Sigmoid colon (tissue), 7 donors: Measurements from ENCODE around the gene SLC36A2. TPM values are rescaled to one million over a fixed set of nuclear protein-coding genes. Genes with fewer than 3 reads are reported as not detected.

ENCODE experiments used
- DNase-seq: peaks from one replicate; pipeline ENCODE4 v3.0.0-alpha.2; 2019
- H3K27ac ChIP-seq, 4 donors: fragments of 200-600 bp; sonication (generic); one replicate each; pipeline ENCODE4 v1.5.1; 2016 to 2019; ENCODE audit warnings: mild to moderate bottlenecking in 1 of 4
- H3K27me3 ChIP-seq, 3 donors: fragments of 200-600 bp; sonication (generic); one replicate each; pipeline ENCODE4 v1.5.1; 2019; ENCODE audit warnings: mild to moderate bottlenecking in 1 of 3
- H3K36me3 ChIP-seq, 4 donors: fragments of 200-600 bp; sonication (generic); one replicate each; pipeline ENCODE4 v1.5.1; 2016 to 2019
- H3K4me1 ChIP-seq, 4 donors: fragments of 200-600 bp; sonication (generic); one replicate each; pipeline ENCODE4 v1.5.1; 2017 to 2019
- H3K4me3 ChIP-seq, 4 donors: fragments of 200-600 bp; sonication (generic); one replicate each; pipeline ENCODE4 v1.5.1; 2017 to 2019; ENCODE audit warnings: mild to moderate bottlenecking in 2 of 4, moderate library complexity in 1 of 4
- H3K9me3 ChIP-seq, 4 donors: fragments of 200-600 bp in 3 of 4; sonication (generic) in 3 of 4; one replicate each; pipeline versions ENCODE4 v1.5.1 to v1.6.1; 2013 to 2019
- EP300 ChIP-seq, 4 donors: sonication (generic); formaldehyde crosslinking; IDR thresholded peaks; one replicate each; pipeline ENCODE4 v1.6.1; 2017; ENCODE audit warnings: antibody characterized with exemption in 4 of 4
- POLR2A ChIP-seq, 2 donors: fragments of 450-650 bp; IDR thresholded peaks; one replicate each; pipeline ENCODE4 v1.6.1; 2016; ENCODE audit warnings: antibody characterized with exemption in 2 of 2, mild to moderate bottlenecking in 2 of 2, moderate library complexity in 2 of 2
- POLR2AphosphoS5 ChIP-seq, 4 donors: sonication (generic); formaldehyde crosslinking; IDR thresholded peaks; one replicate each; pipeline ENCODE4 v1.6.1; 2017; ENCODE audit warnings: antibody characterized with exemption in 4 of 4
- WGBS, 2 donors: extraction: QIAGEN DNeasy Blood & Tissue Kit; methylation state at CpG; one replicate each; pipeline ENCODE4 v1.1.7; 2013; 5-methylcytosine and 5-hydroxymethylcytosine counted together
- intact Hi-C: fragments of 100-400 bp; cut with DNase I; formaldehyde crosslinking; loops from one replicate; pipeline ENCODE4 v1.15.1; 2023
- polyA plus RNA-seq, 3 donors: library from polyadenylated mRNA; stranded (reverse); fragments of 200-250 nt; gene quantifications; one replicate each; pipeline ENCODE4 v1.2.3, GENCODE V29; 2013
- total RNA-seq, 4 donors: library from RNA; depleted of rRNA; stranded (reverse); fragments of >200 nt; gene quantifications; one replicate each; pipeline ENCODE4 v1.1.0, GENCODE V29; 2016
- TF ChIP-seq, protein P1 (sequence below), 4 experiments: fragments of 450-650 bp in 3 of 4; fragments of 200-600 bp in 1 of 4; IDR thresholded peaks; one replicate each; pipeline ENCODE4 v1.5.1; 2016 to 2019; ENCODE audit warnings: antibody characterized with exemption in 4 of 4, mild to moderate bottlenecking in 3 of 4, moderate library complexity in 2 of 4
- donor health status: healthy with polysubstance abuse.
- donor health status: Bipolar disorder and iron deficiency.
- donor health status: healthy.

Gene SLC36A2
- total and polyA plus RNA-seq, 7 donors, result not detected

DNA sequence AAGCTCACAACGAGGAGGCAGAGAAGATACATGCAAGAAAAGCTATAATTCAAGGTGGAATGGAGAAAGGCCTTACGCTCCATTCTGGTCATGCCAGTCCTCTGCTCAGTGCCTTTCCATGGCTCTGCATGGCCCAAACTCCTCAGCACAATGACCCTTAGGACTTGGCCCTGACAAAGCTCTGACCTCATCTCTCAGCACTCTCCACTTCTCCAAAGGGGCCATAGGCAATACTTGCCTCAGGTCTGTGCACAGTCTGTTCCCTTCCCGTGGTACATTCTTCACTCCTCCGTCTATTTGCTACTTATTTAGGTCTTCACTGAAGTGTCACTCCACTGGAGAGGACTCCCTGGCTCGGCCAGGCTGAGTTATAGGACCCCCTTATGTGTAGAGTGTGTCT is 68.5 kb downstream of the SLC36A2 start:
- 72 to 77% methylated on average over 5 of the region's 5 CpGs for WGBS, 2 donors
- no peaks in the 10 kb centered on the region for H3K27me3 ChIP-seq

DNA sequence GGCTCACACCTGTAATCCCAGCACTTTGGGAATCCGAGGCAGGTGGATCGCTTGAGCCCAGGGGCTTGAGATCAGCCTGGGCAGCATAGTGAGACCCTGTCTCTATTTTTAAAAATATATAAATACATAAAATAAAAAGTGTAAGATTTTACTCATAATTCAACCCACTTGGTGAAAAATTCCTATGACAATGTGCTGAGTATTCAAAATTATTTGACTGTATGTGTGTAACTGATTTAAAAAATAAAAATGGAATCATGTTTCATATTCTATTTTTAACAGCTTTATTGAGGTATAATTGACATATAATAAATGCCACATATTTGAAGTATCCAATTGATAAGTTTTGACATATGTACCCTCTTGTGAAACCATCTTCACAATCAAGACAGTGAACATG is 71.6 kb downstream of the SLC36A2 start:
- H3K4me1 ChIP-seq, result no peaks in the 10 kb centered on the region

More for the DNA sequence above, 68.5 kb downstream of the SLC36A2 start:
- no peak overlapping the region for H3K4me3 ChIP-seq
- TF ChIP-seq POLR2AphosphoS5 (IDR thresholded peaks at IDR 0.05) (no peak), EP300 (IDR thresholded peaks at IDR 0.05) (no peak), POLR2A (IDR thresholded peaks at IDR 0.05) (no peak)
- TF ChIP-seq, protein P1, sequence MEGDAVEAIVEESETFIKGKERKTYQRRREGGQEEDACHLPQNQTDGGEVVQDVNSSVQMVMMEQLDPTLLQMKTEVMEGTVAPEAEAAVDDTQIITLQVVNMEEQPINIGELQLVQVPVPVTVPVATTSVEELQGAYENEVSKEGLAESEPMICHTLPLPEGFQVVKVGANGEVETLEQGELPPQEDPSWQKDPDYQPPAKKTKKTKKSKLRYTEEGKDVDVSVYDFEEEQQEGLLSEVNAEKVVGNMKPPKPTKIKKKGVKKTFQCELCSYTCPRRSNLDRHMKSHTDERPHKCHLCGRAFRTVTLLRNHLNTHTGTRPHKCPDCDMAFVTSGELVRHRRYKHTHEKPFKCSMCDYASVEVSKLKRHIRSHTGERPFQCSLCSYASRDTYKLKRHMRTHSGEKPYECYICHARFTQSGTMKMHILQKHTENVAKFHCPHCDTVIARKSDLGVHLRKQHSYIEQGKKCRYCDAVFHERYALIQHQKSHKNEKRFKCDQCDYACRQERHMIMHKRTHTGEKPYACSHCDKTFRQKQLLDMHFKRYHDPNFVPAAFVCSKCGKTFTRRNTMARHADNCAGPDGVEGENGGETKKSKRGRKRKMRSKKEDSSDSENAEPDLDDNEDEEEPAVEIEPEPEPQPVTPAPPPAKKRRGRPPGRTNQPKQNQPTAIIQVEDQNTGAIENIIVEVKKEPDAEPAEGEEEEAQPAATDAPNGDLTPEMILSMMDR (IDR thresholded peaks at IDR 0.05), result no peak
- H3K9me3 ChIP-seq, result no peaks in the 10 kb centered on the region
- no peak for DNase-seq
- H3K27ac ChIP-seq, result no peak overlapping the region
- intact Hi-C loops, result no loop called here
- no peaks in the 10 kb centered on the region for H3K36me3 ChIP-seq
- H3K4me1 ChIP-seq, result no peaks in the 10 kb centered on the region

DNA sequence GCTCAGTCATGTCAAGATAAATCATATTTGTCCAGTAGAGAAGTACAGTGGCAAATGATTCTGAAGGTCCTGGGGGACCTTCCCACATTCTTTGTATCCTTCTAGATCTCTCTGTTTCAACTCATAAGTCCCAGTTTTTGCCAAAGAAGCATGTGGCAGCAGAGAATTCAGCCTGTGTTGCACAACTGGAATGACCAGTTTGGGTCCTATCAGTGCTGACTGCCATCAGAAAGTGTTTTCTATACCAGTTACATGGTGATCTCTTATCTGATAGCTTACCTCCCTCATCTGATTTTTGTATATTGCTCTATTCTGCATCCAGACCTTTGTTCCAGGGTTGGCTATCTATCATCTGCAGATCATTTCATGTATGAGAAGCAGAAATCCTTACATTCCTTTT is 72.7 kb downstream of the SLC36A2 start:
- Histone ChIP-seq H3K9me3 (no peaks in the 10 kb centered on the region), H3K36me3 (no peaks in the 10 kb centered on the region), H3K27ac (no peak overlapping the region), H3K4me3 (no peak overlapping the region), H3K4me1 (no peaks in the 10 kb centered on the region), H3K27me3 (no peaks in the 10 kb centered on the region)
- intact Hi-C loops, result no loop called here
- TF ChIP-seq, protein P1 (IDR thresholded peaks at IDR 0.05), result no peak
- TF ChIP-seq POLR2AphosphoS5 (IDR thresholded peaks at IDR 0.05) (no peak), EP300 (IDR thresholded peaks at IDR 0.05) (no peak), POLR2A (IDR thresholded peaks at IDR 0.05) (no peak)
- no peak for DNase-seq

More for the DNA sequence above, 71.6 kb downstream of the SLC36A2 start:
- H3K9me3 ChIP-seq, result no peaks in the 10 kb centered on the region
- no peaks in the 10 kb centered on the region for H3K27me3 ChIP-seq
- H3K4me3 ChIP-seq, result no peak overlapping the region
- intact Hi-C loops, result no loop called here
- 95 to 98% methylated on average over 2 of the region's 2 CpGs for WGBS, 2 donors
- no peaks in the 10 kb centered on the region for H3K36me3 ChIP-seq
- DNase-seq, result no peak
- TF ChIP-seq, protein P1 (IDR thresholded peaks at IDR 0.05), result no peak
- TF ChIP-seq POLR2AphosphoS5 (IDR thresholded peaks at IDR 0.05), result no peak
- no peak for TF ChIP-seq POLR2A (IDR thresholded peaks at IDR 0.05)
- no peak for TF ChIP-seq EP300 (IDR thresholded peaks at IDR 0.05)
- H3K27ac ChIP-seq, result no peak overlapping the region

DNA sequence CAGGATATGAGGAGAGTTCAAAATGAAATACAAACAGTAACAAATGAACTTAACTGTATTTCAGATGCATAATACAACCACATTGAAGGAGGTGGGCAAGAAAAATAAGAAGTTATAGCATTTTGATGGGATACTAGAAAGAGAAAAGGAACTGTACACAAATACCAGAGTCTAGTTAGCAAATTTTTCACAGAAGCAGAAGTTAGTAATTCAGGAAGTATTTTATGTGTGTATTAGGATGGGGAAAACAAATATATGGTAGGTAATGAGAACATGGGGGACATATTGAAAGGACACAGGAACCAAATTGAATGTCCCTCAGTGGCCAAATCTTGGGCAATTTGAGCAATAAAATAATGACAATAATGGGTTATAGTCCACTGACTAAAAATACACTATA is 76.0 kb downstream of the SLC36A2 start:
- no peak overlapping the region for H3K4me3 ChIP-seq
- no peaks in the 10 kb centered on the region for H3K9me3 ChIP-seq
- H3K4me1 ChIP-seq, result no peaks in the 10 kb centered on the region
- H3K36me3 ChIP-seq, result peaks cover 0 to 30% (median 11%) of the 10 kb centered on the region in 4 donors
- no peak overlapping the region for H3K27ac ChIP-seq
- intact Hi-C loops, result no loop called here
- no peaks in the 10 kb centered on the region for H3K27me3 ChIP-seq
- TF ChIP-seq, protein P1 (IDR thresholded peaks at IDR 0.05), result no peak
- no peak for TF ChIP-seq EP300 (IDR thresholded peaks at IDR 0.05)
- TF ChIP-seq POLR2A (IDR thresholded peaks at IDR 0.05), result no peak
- TF ChIP-seq POLR2AphosphoS5 (IDR thresholded peaks at IDR 0.05), result no peak
- DNase-seq, result no peak

DNA sequence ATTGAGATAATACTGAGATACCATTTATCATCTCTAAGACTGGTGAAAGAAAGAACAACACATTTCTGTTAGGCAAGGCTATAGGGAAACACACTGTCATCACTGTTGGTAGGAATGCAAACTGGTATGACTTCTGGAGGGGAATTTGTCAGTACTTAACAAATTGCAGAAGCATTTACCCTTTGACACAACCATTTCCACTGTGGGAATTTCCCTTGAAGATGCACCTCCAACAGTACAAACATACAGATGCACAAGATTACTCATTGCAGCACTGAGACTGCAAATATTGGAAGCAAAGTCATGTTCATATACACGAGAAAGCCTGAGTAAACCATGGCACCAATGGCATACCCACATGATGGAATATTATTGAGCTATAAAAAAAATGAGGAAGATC is 76.8 kb downstream of the SLC36A2 start:
- 64 to 65% methylated on average over 1 of the region's 1 CpG for WGBS, 2 donors
- TF ChIP-seq POLR2AphosphoS5 (IDR thresholded peaks at IDR 0.05) (no peak), EP300 (IDR thresholded peaks at IDR 0.05) (no peak), POLR2A (IDR thresholded peaks at IDR 0.05) (no peak)
- TF ChIP-seq, protein P1 (IDR thresholded peaks at IDR 0.05), result no peak
- intact Hi-C loops, result no loop called here
- Histone ChIP-seq H3K4me3 (no peak overlapping the region), H3K27ac (no peak overlapping the region), H3K27me3 (no peaks in the 10 kb centered on the region), H3K36me3 (peaks cover 0 to 31% (median 11%) of the 10 kb centered on the region in 4 donors), H3K9me3 (no peaks in the 10 kb centered on the region), H3K4me1 (no peaks in the 10 kb centered on the region)
- no peak for DNase-seq
